Measurements from ENCODE around the gene SOX6. TPM values are rescaled to one million over a fixed set of nuclear protein-coding genes. Genes with fewer than 3 reads are reported as not detected.

Gene SOX6
- total RNA-seq, 1 experiment from 2014 or later, result not detected

DNA sequence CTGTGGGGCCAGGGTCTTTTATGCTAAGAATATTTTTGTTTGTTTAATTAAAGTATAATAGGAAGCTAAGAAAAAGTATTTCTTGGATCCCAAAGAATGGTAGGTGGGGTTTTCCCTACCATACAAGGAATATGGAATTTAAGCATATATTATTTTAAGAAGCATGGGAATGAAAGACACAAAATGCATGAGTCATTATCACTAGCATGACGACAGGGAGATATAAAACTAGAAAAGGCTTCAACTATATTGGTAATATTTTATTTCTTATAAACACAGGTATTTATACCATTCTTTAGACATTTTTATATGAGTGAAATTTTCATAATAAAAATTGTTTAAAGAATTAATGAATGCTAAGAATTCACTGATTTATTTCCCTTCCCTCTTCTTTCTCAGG lies 39.3 kb upstream of the SOX6 start:
- Histone ChIP-seq H3K9me3 (ENCODE audit: control insufficient read depth, low read depth, low read length) (no peaks in the 10 kb centered on the region), H4K5ac (ENCODE audit: insufficient read length, low read depth, low read length) (no peak overlapping the region), H4K91ac (ENCODE audit: insufficient read length, low read depth, low read length) (no peak overlapping the region), H3K4ac (ENCODE audit: low read depth, low read length) (no peak overlapping the region), H2BK12ac (ENCODE audit: insufficient read length, low read depth, low read length) (no peak overlapping the region), H3K18ac (ENCODE audit: insufficient read length, low read depth, low read length) (no peak overlapping the region), H3K56ac (ENCODE audit: insufficient read length, low read depth, low read length) (no peak overlapping the region), H3T11ph (ENCODE audit: low read length) (no peak overlapping the region), H4K20me1 (ENCODE audit: control insufficient read depth, insufficient read depth, insufficient read length) (no peaks in the 10 kb centered on the region), H3K23me2 (ENCODE audit: insufficient read length, low read depth, low read length, poor library complexity, severe bottlenecking) (no peaks in the 10 kb centered on the region), H2BK20ac (ENCODE audit: low read depth, low read length, poor library complexity, severe bottlenecking) (no peak overlapping the region), H3K4me2 (ENCODE audit: insufficient read depth, insufficient read length, low read length) (no peak overlapping the region), H3K27me3 (ENCODE audit: insufficient read depth, low read length) (peaks cover 3% of the 10 kb centered on the region; the same call in 1 of the 2 replicates), H2BK15ac (ENCODE audit: low read depth, low read length) (no peak overlapping the region), H3K14ac (ENCODE audit: insufficient read depth, low read length) (no peak overlapping the region), H3K79me2 (ENCODE audit: insufficient read depth, low read length) (no peaks in the 10 kb centered on the region), H3K4me1 (ENCODE audit: insufficient read depth, low read length) (no peaks in the 10 kb centered on the region), H2BK5ac (ENCODE audit: insufficient read length, low read length) (no peak overlapping the region), H4K8ac (replicated peaks; ENCODE audit: insufficient read length, low read depth, low read length) (no peak overlapping the region), H2AFZ (ENCODE audit: low read length) (no peak overlapping the region), H3K23ac (ENCODE audit: insufficient read length, low read depth, low read length) (no peak overlapping the region), H2AK5ac (ENCODE audit: insufficient read length, low read length) (no peak overlapping the region), H3K9ac (ENCODE audit: extremely low read depth, insufficient read length, low read length) (no peak overlapping the region), H3K79me1 (ENCODE audit: insufficient read depth, low read depth, low read length, poor library complexity, severe bottlenecking) (no peaks in the 10 kb centered on the region), H2BK120ac (ENCODE audit: low read depth, low read length, poor library complexity, severe bottlenecking) (no peak overlapping the region), H3K27ac (ENCODE audit: insufficient read length, low read depth, low read length) (no peak overlapping the region)
- DNase-seq, result no peak
- Mint-ChIP-seq H3K4me1 (no peaks in the 10 kb centered on the region), H3K27ac (no peak overlapping the region), H3K36me3 (ENCODE audit: insufficient read depth in 1 of 3, low read depth in 3 of 3) (no peaks in the 10 kb centered on the region), H3K27me3 (ENCODE audit: low read depth) (peaks cover 95% of the 10 kb centered on the region), H3K4me3 (no peak overlapping the region), H3K9me3 (peaks cover 0 to 2% of the 10 kb centered on the region in 2 experiments; a peak in 1 of 5 replicates)
- TF ChIP-seq, protein P1, sequence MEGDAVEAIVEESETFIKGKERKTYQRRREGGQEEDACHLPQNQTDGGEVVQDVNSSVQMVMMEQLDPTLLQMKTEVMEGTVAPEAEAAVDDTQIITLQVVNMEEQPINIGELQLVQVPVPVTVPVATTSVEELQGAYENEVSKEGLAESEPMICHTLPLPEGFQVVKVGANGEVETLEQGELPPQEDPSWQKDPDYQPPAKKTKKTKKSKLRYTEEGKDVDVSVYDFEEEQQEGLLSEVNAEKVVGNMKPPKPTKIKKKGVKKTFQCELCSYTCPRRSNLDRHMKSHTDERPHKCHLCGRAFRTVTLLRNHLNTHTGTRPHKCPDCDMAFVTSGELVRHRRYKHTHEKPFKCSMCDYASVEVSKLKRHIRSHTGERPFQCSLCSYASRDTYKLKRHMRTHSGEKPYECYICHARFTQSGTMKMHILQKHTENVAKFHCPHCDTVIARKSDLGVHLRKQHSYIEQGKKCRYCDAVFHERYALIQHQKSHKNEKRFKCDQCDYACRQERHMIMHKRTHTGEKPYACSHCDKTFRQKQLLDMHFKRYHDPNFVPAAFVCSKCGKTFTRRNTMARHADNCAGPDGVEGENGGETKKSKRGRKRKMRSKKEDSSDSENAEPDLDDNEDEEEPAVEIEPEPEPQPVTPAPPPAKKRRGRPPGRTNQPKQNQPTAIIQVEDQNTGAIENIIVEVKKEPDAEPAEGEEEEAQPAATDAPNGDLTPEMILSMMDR (conservative IDR thresholded peaks at IDR 0.05), result no peak
- no CpG with 5 or more reads among the region's 1 CpG for WGBS (ENCODE audit: extremely low coverage, insufficient read length, low lambda C conversion rate)
